RWPE1 (cell line): ENCODE data around the gene SLC16A3.

Experiments used
- CTCF ChIA-PET: fragments of 350-600 bp; sonication (Branson Sonifier 250); formaldehyde crosslinking; extraction: SDS; loops from one replicate; lab custom pipeline; 2021; lab: Yijun Ruan, JAX
- POLR2A ChIA-PET: fragments of 400-600 bp; formaldehyde crosslinking; extraction: SDS; loops from one replicate; lab custom pipeline; 2020; ENCODE audit warnings: antibody characterized with exemption; ENCODE audit not compliant: low non-redundant PET; lab: Yijun Ruan, JAX
- DNase-seq: peaks from one replicate; pipeline ENCODE4 v3.0.0; 2012; ENCODE audit warnings: low spot score
- H3K27ac ChIP-seq: fragments of 450-650 bp; 2 replicates; pipeline ENCODE4 v1.5.1; 2017
- CTCF ChIP-seq: fragments of 450-650 bp; conservative IDR thresholded peaks from 2 replicates; pipeline ENCODE4 v1.5.1; 2017; ENCODE audit warnings: low read depth, mild to moderate bottlenecking

SLC16A3 gene

GRCh38 chr17:82198092-82198491 is 30.8 kb upstream of the SLC16A3 start:
- no peak overlapping the region for H3K27ac ChIP-seq
- ChIA-PET CTCF (interaction anchor here (0.6 kb wide), 1 partner anchor 9 kb away, joined by 3 read pairs; no protein-coding TSS in a partner anchor), POLR2A (no interaction called here)
- no peak for TF ChIP-seq CTCF
- no peak for DNase-seq

- CTCF ChIA-PET, result interaction anchor here (0.6 kb wide), 1 partner anchor 580 kb away, joined by 3 read pairs; no protein-coding TSS in a partner anchor
- TF ChIP-seq CTCF, result no peak
- H3K27ac ChIP-seq, result no peak overlapping the region; the same call in 1 of the 2 replicates
- POLR2A ChIA-PET, result no interaction called here
- DNase-seq, result no peak
Measured at GRCh38 chr17:82199496-82199895, 29.3 kb upstream of the SLC16A3 start.

GRCh38 chr17:82200135-82200534 is 28.7 kb upstream of the SLC16A3 start:
- ChIA-PET POLR2A (interaction anchor here (0.6 kb wide), 1 partner anchor 97 kb away, joined by 3 read pairs; no protein-coding TSS in a partner anchor), CTCF (interaction anchor here (0.6 kb wide), 1 partner anchor 121 kb away, joined by 3 read pairs; no protein-coding TSS in a partner anchor)
- TF ChIP-seq CTCF, result no peak
- H3K27ac ChIP-seq, result peak overlapping the region; percentile 4; the same call in 1 of the 2 replicates
- no peak for DNase-seq

- no peak for DNase-seq
- POLR2A ChIA-PET, result interaction anchor here (0.6 to 0.9 kb wide), 2 partner anchors 34 to 97 kb away, joined by 3 read pairs; no protein-coding TSS in a partner anchor
- peak overlapping the region; percentile 14 for H3K27ac ChIP-seq
- CTCF ChIA-PET, result no interaction called here
- TF ChIP-seq CTCF, result no peak
Measured at GRCh38 chr17:82200743-82201497, 27.9 kb upstream of the SLC16A3 start.

GRCh38 chr17:82201498-82201910 is 27.3 kb upstream of the SLC16A3 start:
- ChIA-PET POLR2A (interaction anchor here (0.9 kb wide), 1 partner anchor 34 kb away, joined by 3 read pairs; no protein-coding TSS in a partner anchor), CTCF (no interaction called here)
- TF ChIP-seq CTCF, result no peak

GRCh38 chr17:82202981-82203380 is 25.9 kb upstream of the SLC16A3 start:
- ChIA-PET POLR2A (no interaction called here), CTCF (interaction anchor here (0.6 kb wide), 1 partner anchor 106 kb away, joined by 4 read pairs; no protein-coding TSS in a partner anchor)
- TF ChIP-seq CTCF, result no peak
- 0 out of 2 replicates have a peak overlapping the region, but pooled peaks have one; percentile 14 for H3K27ac ChIP-seq
- DNase-seq, result no peak

More at GRCh38 chr17:82201498-82201910, 27.3 kb upstream of the SLC16A3 start:
- no peak for DNase-seq
- peak overlapping the region; percentile 14 for H3K27ac ChIP-seq
